Hepatocyte (in vitro differentiated cells): ENCODE measurements around the gene RPTOR.

Experiments used
- CTCF ChIP-seq: fragments of 200-600 bp; sonication (generic); IDR thresholded peaks from 2 replicates; pipeline ENCODE4 v1.5.1; 2016; ENCODE audit warnings: antibody characterized with exemption, mild to moderate bottlenecking; ENCODE audit not compliant: poor library complexity
- EZH2 ChIP-seq: fragments of 200-600 bp; sonication (generic); IDR thresholded peaks from 2 replicates; pipeline ENCODE4 v1.6.1; 2016; ENCODE audit warnings: antibody characterized with exemption, mild to moderate bottlenecking, borderline replicate concordance
- EZH2phosphoT487 ChIP-seq: fragments of 200-600 bp; sonication (generic); IDR thresholded peaks from one replicate; pipeline ENCODE4 v1.6.1; 2018; ENCODE audit warnings: antibody characterized with exemption, mild to moderate bottlenecking, low read depth, moderate library complexity; ENCODE audit not compliant: unreplicated experiment, severe bottlenecking

- TF ChIP-seq CTCF = no peak
- no peak for TF ChIP-seq EZH2phosphoT487
- no peak for TF ChIP-seq EZH2
These were observed 344.9 kb downstream of the RPTOR start for GRCh38 chr17:80889231-80890195.
